DND-41 (cell line): ENCODE results near the gene CSNK1A1.

ENCODE experiments used
- ATAC-seq: fragments of 200-7000 bp; cut with Tn5 transposase; 3 replicates; pipeline ENCODE4 v1.9.1; 2021; ENCODE audit warnings: low read depth; ENCODE audit not compliant: insufficient read depth
- DNase-seq: peaks from one replicate; pipeline ENCODE4 v3.0.0-alpha.2; 2020
- H2AFZ ChIP-seq: 2 replicates; pipeline ENCODE4 v1.6.0; 2012; ENCODE audit warnings: low read depth, low read length
- H3K27ac ChIP-seq: 2 replicates; pipeline ENCODE4 v1.5.1; 2012; ENCODE audit warnings: low read length, inconsistent platforms
- H3K27me3 ChIP-seq: fragments of 200-600 bp; sonication (generic); 2 replicates; pipeline ENCODE4 v1.6.0; 2012; ENCODE audit warnings: low read length, mild to moderate bottlenecking, inconsistent platforms; ENCODE audit not compliant: insufficient read depth, poor library complexity
- H3K36me3 ChIP-seq: 2 replicates; pipeline ENCODE4 v1.5.1; 2012; ENCODE audit warnings: low read length, inconsistent platforms; ENCODE audit not compliant: insufficient read depth
- H3K4me1 ChIP-seq: 2 replicates; pipeline ENCODE4 v1.5.1; 2012; ENCODE audit warnings: mild to moderate bottlenecking, low read length; ENCODE audit not compliant: insufficient read depth
- H3K4me2 ChIP-seq: 2 replicates; pipeline ENCODE4 v1.6.0; 2012; ENCODE audit warnings: mild to moderate bottlenecking, moderate library complexity, low read length, inconsistent platforms; ENCODE audit not compliant: insufficient read depth
- H3K4me3 ChIP-seq, 2 experiments: fragments of 200-600 bp in 1 of 2; shearing (Covaris generic) in 1 of 2; 2 replicates each; pipeline ENCODE4 v1.5.1; 2012 to 2016; ENCODE audit warnings: inconsistent platforms in 2 of 2, low read length in 2 of 2, mild to moderate bottlenecking in 2 of 2, low read depth in 1 of 2, moderate library complexity in 1 of 2
- H3K79me2 ChIP-seq: 2 replicates; pipeline ENCODE4 v1.6.0; 2012; ENCODE audit warnings: low read length, inconsistent platforms; ENCODE audit not compliant: insufficient read depth
- H3K9ac ChIP-seq: 2 replicates; pipeline ENCODE4 v1.6.0; 2012; ENCODE audit warnings: low read depth, mild to moderate bottlenecking, inconsistent platforms, low read length, moderate library complexity
- H3K9me3 ChIP-seq: 2 replicates; pipeline ENCODE4 v1.5.1; 2012; ENCODE audit warnings: low read length, moderate library complexity, mild to moderate bottlenecking, inconsistent platforms; ENCODE audit not compliant: insufficient read depth, severe bottlenecking
- H4K20me1 ChIP-seq: 2 replicates; pipeline ENCODE4 v1.6.0; 2012; ENCODE audit warnings: low read length; ENCODE audit not compliant: insufficient read depth
- EZH2 ChIP-seq: IDR thresholded peaks from 3 replicates; pipeline ENCODE4 v1.6.1; 2012; ENCODE audit warnings: borderline replicate concordance, low read depth, mild to moderate bottlenecking, moderate library complexity, low read length, inconsistent platforms; ENCODE audit not compliant: severe bottlenecking
- TF ChIP-seq, protein P1 (sequence below): IDR thresholded peaks from 2 replicates; pipeline ENCODE4 v1.5.1; 2012; ENCODE audit warnings: borderline replicate concordance, low read length, moderate library complexity, mild to moderate bottlenecking; ENCODE audit not compliant: poor library complexity, severe bottlenecking; ENCODE audit errors: extremely low read depth

The CSNK1A1 gene

DNA sequence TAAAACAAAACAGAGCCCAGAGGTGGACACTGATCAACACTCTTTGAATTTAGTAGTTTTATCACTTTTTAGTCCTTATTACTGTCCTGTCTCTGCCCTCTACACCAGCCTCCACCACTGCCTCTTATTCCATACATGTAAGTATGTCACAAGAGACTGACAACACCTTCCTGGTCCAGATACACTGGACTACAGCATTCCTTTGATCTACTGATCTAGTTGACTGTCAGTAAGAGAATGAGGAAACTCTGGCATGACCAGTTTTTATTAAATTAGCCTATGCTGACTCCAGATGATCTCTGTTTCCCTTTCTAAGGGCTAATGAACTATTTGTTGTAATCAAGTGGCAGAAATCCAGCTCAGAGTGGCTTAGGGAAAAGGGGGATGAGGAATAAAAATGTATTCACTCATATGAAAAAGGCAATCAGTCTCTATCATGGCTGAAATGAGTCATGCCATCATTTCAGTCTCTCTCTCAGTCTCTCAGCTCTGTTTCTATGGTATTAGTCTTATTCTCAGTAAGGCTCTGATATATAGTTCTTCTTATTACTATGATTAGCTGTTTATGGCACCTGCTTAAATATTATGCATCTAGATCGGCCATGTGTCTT, 35.6 kb upstream of the CSNK1A1 start:
- no peak for ATAC-seq
- no peak overlapping the region for H3K4me2 ChIP-seq
- no peaks in the 10 kb centered on the region for H3K36me3 ChIP-seq
- no peaks in the 10 kb centered on the region for H3K9me3 ChIP-seq
- H4K20me1 ChIP-seq, result no peaks in the 10 kb centered on the region
- DNase-seq, result no peak
- H3K9ac ChIP-seq, result no peak overlapping the region
- H3K27me3 ChIP-seq, result peaks cover 3% of the 10 kb centered on the region
- H3K27ac ChIP-seq, result no peak overlapping the region
- H3K79me2 ChIP-seq, result no peaks in the 10 kb centered on the region
- TF ChIP-seq, protein P1, sequence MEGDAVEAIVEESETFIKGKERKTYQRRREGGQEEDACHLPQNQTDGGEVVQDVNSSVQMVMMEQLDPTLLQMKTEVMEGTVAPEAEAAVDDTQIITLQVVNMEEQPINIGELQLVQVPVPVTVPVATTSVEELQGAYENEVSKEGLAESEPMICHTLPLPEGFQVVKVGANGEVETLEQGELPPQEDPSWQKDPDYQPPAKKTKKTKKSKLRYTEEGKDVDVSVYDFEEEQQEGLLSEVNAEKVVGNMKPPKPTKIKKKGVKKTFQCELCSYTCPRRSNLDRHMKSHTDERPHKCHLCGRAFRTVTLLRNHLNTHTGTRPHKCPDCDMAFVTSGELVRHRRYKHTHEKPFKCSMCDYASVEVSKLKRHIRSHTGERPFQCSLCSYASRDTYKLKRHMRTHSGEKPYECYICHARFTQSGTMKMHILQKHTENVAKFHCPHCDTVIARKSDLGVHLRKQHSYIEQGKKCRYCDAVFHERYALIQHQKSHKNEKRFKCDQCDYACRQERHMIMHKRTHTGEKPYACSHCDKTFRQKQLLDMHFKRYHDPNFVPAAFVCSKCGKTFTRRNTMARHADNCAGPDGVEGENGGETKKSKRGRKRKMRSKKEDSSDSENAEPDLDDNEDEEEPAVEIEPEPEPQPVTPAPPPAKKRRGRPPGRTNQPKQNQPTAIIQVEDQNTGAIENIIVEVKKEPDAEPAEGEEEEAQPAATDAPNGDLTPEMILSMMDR, result no peak
- TF ChIP-seq EZH2, result no peak
- no peak overlapping the region for H2AFZ ChIP-seq
- no peak overlapping the region for H3K4me3 ChIP-seq
- no peaks in the 10 kb centered on the region for H3K4me1 ChIP-seq

- Histone ChIP-seq H3K9me3 (no peaks in the 10 kb centered on the region), H3K4me1 (no peaks in the 10 kb centered on the region), H3K36me3 (no peaks in the 10 kb centered on the region), H3K27ac (no peak overlapping the region), H3K79me2 (no peaks in the 10 kb centered on the region), H4K20me1 (no peaks in the 10 kb centered on the region), H3K9ac (no peak overlapping the region), H3K4me2 (no peak overlapping the region), H2AFZ (no peak overlapping the region), H3K4me3 (no peak overlapping the region), H3K27me3 (peaks cover 3% of the 10 kb centered on the region)
- TF ChIP-seq, protein P1, result no peak
- TF ChIP-seq EZH2, result no peak
- no peak for DNase-seq
- ATAC-seq, result no peak
These were observed 34.7 kb upstream of the CSNK1A1 start for GRCh38 chr5:149585910-149586309.

DNA sequence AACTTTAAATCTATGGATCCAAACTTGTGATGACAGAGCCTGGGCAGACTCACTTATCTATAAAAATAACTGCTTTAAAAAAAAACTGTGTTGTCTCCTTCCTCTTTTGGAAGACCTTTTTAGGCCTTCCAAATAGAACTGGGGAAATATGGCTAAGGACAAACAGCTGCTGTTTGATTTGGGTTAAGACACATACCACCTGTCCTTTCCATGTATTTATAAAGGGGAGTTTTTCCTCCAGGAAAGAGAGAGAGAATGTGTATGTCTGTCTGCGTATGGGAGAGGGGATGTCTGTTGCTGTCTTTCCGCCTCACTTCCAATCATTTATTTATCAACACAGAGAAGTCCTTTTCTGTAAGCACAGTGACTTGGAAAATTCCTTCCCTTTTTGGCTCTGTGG, 32.9 kb upstream of the CSNK1A1 start:
- DNase-seq (no peak), ATAC-seq (no peak)
- H3K27ac ChIP-seq, result no peak overlapping the region
- no peaks in the 10 kb centered on the region for H4K20me1 ChIP-seq
- H3K4me2 ChIP-seq, result no peak overlapping the region
- no peak overlapping the region for H2AFZ ChIP-seq
- peaks cover 5% of the 10 kb centered on the region for H3K27me3 ChIP-seq
- H3K4me3 ChIP-seq, result no peak overlapping the region
- H3K79me2 ChIP-seq, result no peaks in the 10 kb centered on the region
- no peaks in the 10 kb centered on the region for H3K9me3 ChIP-seq
- H3K4me1 ChIP-seq, result no peaks in the 10 kb centered on the region
- no peak for TF ChIP-seq EZH2
- TF ChIP-seq, protein P1, result no peak
- no peaks in the 10 kb centered on the region for H3K36me3 ChIP-seq
- no peak overlapping the region for H3K9ac ChIP-seq
